Neural cell (in vitro differentiated cells): ENCODE results near the gene ATF5.

ENCODE experiments used
- CTCF ChIP-seq: fragments of 450-650 bp; IDR thresholded peaks from 2 replicates; pipeline ENCODE4 v1.5.1; 2014; ENCODE audit warnings: antibody characterized with exemption, mild to moderate bottlenecking, moderate library complexity; ENCODE audit not compliant: poor library complexity, severe bottlenecking
- EP300 ChIP-seq: fragments of 450-650 bp; conservative IDR thresholded peaks from 2 replicates; pipeline ENCODE4 v1.6.1; 2014; ENCODE audit warnings: antibody characterized with exemption, mild to moderate bottlenecking, moderate library complexity; ENCODE audit not compliant: poor library complexity, severe bottlenecking
- MXI1 ChIP-seq: fragments of 450-650 bp; conservative IDR thresholded peaks from 2 replicates; pipeline ENCODE4 v1.6.1; 2014; ENCODE audit warnings: antibody characterized with exemption, mild to moderate bottlenecking; ENCODE audit not compliant: poor library complexity, severe bottlenecking
- POLR2AphosphoS5 ChIP-seq: IDR thresholded peaks from 2 replicates; pipeline ENCODE4 v1.6.1; 2012
- REST ChIP-seq: IDR thresholded peaks from 2 replicates; pipeline ENCODE4 v1.6.1; 2012; ENCODE audit warnings: borderline replicate concordance
- TAF1 ChIP-seq: IDR thresholded peaks from 2 replicates; pipeline ENCODE4 v1.6.1; 2012; ENCODE audit warnings: low read depth

GRCh38 chr19:49894011-49894664 is 34.9 kb upstream of the ATF5 start:
- TF ChIP-seq TAF1 (no peak), CTCF (no peak), POLR2AphosphoS5 (no peak), MXI1 (no peak), REST (no peak), EP300 (no peak)
